ENCODE measurements around the gene CLPSL2. TPM values are rescaled to one million over a fixed set of nuclear protein-coding genes. Genes with fewer than 3 reads are reported as not detected.

The CLPSL2 gene
- total RNA-seq, 5 donors from 2014 or later (not counting 1 experiment from before 2014, with no cell fraction given), result not detected

DNA sequence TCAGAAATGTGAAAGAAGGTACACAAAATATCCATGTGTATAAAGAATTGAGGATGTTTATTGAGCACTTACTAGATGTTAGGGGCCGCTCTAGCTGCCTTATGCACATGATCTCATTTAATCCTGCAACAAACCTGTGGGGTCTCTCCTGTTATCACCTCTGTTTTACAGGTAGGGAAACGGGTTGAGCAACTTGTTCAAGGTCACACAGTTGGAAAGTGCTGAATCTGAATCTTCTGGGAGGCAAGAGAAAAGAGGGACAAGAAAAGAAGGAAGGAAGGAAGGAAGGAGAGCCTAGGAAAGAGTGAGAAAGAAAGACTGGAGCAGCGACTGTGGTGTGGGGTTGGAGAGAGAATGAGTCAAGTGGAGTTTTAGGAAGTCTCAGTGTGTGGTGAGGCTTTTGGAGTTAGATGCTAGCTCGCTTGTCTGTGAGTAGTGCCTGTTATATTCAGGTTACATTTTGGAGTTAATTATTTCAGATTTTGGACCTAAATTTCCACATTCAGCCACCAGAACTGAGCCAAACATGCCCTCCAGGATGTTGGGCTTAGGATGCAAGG is 12.1 kb downstream of the CLPSL2 start:
- ChIA-PET POLR2A (no interaction called here), CTCF (interaction anchor here in 1 of 2 donors (0.6 kb wide), 1 partner anchor 157 kb away, joined by 3 read pairs; no protein-coding TSS in a partner anchor)
- Histone ChIP-seq H3K4me1 (ENCODE audit: control insufficient read depth in 1 of 2, extremely low read depth in 1 of 2, insufficient read depth in 2 of 2, low read length in 2 of 2) (no peaks in the 10 kb centered on the region), H3K9me3 (no peaks in the 10 kb centered on the region), H3K27ac (ENCODE audit: low read length) (no peak overlapping the region), H3K27me3 (replicated peaks in 1 of 2; ENCODE audit: control insufficient read depth in 2 of 2, extremely low read depth in 1 of 2, insufficient read depth in 2 of 2, low read length in 1 of 2) (peaks cover 0 to 34% of the 10 kb centered on the region in 2 experiments), H3K4me3 (ENCODE audit: control insufficient read depth in 1 of 2, extremely low read depth in 1 of 2, low read length in 1 of 2) (no peak overlapping the region), H3K36me3 (ENCODE audit: control insufficient read depth in 2 of 2, extremely low read depth in 1 of 2, insufficient read depth in 1 of 2, low read length in 1 of 2) (no peaks in the 10 kb centered on the region)
- H3K27me3 Mint-ChIP-seq, result peaks cover 22 to 60% of the 10 kb centered on the region in 2 donors
- H3K4me3 Mint-ChIP-seq, result no peak overlapping the region
- H3K36me3 Mint-ChIP-seq, result no peaks in the 10 kb centered on the region
- DNase-seq (no peak), ATAC-seq (replicated peaks in 1 of 4) (no peak)
- no peak overlapping the region for H3K27ac Mint-ChIP-seq
- no peaks in the 10 kb centered on the region for H3K4me1 Mint-ChIP-seq
- WGBS (ENCODE audit: insufficient coverage), result 49% methylated on average over 2 of the region's 4 CpGs
- H3K9me3 Mint-ChIP-seq, result no peaks in the 10 kb centered on the region

DNA sequence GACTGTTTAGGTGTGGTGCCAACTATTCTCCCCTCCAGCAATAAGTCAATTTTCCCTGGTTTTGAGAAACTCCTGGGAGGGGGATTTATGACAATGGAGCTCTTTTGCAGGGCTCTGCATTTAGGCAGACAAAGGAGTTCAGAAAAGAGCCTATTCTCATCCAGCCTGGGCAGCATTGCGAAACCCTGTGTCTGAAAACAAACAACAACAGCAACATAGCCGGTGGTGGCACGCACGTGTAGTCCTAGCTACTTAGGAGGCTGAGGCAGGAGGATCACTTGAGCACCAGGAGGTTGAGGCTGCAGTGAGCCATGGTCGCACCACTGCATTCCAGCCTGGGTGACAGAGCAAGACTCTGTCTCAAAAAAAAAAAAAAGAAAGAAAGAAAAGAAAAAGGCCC is 14.3 kb downstream of the CLPSL2 start:
- POLR2A ChIA-PET, result no interaction called here
- ATAC-seq (replicated peaks in 1 of 4) (no peak), DNase-seq (no peak)
- H3K9me3 Mint-ChIP-seq, result no peaks in the 10 kb centered on the region
- peaks cover 22 to 45% of the 10 kb centered on the region in 2 donors for H3K27me3 Mint-ChIP-seq
- CTCF ChIA-PET, result interaction anchor here in 1 of 2 donors (0.7 kb wide), 1 partner anchor 14 kb away, joined by 3 read pairs; no protein-coding TSS in a partner anchor
- peaks cover 0 to 46% of the 10 kb centered on the region in 2 experiments for H3K27me3 ChIP-seq (replicated peaks in 1 of 2; ENCODE audit: control insufficient read depth in 2 of 2, extremely low read depth in 1 of 2, insufficient read depth in 2 of 2, low read length in 1 of 2)
- no peaks in the 10 kb centered on the region for H3K9me3 ChIP-seq
- no peak overlapping the region for H3K27ac Mint-ChIP-seq
- 78% methylated on average over 5 of the region's 5 CpGs for WGBS (ENCODE audit: insufficient coverage)
- no peaks in the 10 kb centered on the region for H3K36me3 Mint-ChIP-seq
- no peak overlapping the region for H3K4me3 ChIP-seq (ENCODE audit: control insufficient read depth in 1 of 2, extremely low read depth in 1 of 2, low read length in 1 of 2)
- H3K27ac ChIP-seq (ENCODE audit: low read length), result no peak overlapping the region
- H3K4me1 Mint-ChIP-seq, result no peaks in the 10 kb centered on the region
- H3K4me3 Mint-ChIP-seq, result no peak overlapping the region
- no peaks in the 10 kb centered on the region for H3K4me1 ChIP-seq (ENCODE audit: control insufficient read depth in 1 of 2, extremely low read depth in 1 of 2, insufficient read depth in 2 of 2, low read length in 2 of 2)
- H3K36me3 ChIP-seq (ENCODE audit: control insufficient read depth in 2 of 2, extremely low read depth in 1 of 2, insufficient read depth in 1 of 2, low read length in 1 of 2), result no peaks in the 10 kb centered on the region

GRCh38 chr6:35794536-35795452 is 18.4 kb downstream of the CLPSL2 start:
- CTCF ChIA-PET, result no interaction called here
- no peaks in the 10 kb centered on the region for H3K9me3 ChIP-seq
- 88% methylated on average over 14 of the region's 17 CpGs for WGBS (ENCODE audit: insufficient coverage)

GRCh38 chr6:35795453-35796071 is 19.2 kb downstream of the CLPSL2 start:
- peaks cover 0 to 35% of the 10 kb centered on the region in 2 experiments for H3K27me3 ChIP-seq (replicated peaks in 1 of 2; ENCODE audit: control insufficient read depth in 2 of 2, extremely low read depth in 1 of 2, insufficient read depth in 2 of 2, low read length in 1 of 2)
- ChIA-PET CTCF (no interaction called here), POLR2A (no interaction called here)
- DNase-seq, result no peak
- no peak for ATAC-seq (replicated peaks in 1 of 4)
- H3K4me3 Mint-ChIP-seq, result no peak overlapping the region
- H3K36me3 Mint-ChIP-seq, result no peaks in the 10 kb centered on the region
- no peaks in the 10 kb centered on the region for H3K9me3 Mint-ChIP-seq
- no peaks in the 10 kb centered on the region for H3K4me1 Mint-ChIP-seq
- WGBS (ENCODE audit: insufficient coverage), result 82% methylated on average over 10 of the region's 11 CpGs
- H3K4me1 ChIP-seq (ENCODE audit: control insufficient read depth in 1 of 2, extremely low read depth in 1 of 2, insufficient read depth in 2 of 2, low read length in 2 of 2), result no peaks in the 10 kb centered on the region
- H3K36me3 ChIP-seq (ENCODE audit: control insufficient read depth in 2 of 2, extremely low read depth in 1 of 2, insufficient read depth in 1 of 2, low read length in 1 of 2), result no peaks in the 10 kb centered on the region
- no peak overlapping the region for H3K27ac ChIP-seq (ENCODE audit: low read length)
- H3K27me3 Mint-ChIP-seq, result peaks cover 8 to 15% of the 10 kb centered on the region in 2 donors
- no peak overlapping the region for H3K27ac Mint-ChIP-seq
- H3K4me3 ChIP-seq (ENCODE audit: control insufficient read depth in 1 of 2, extremely low read depth in 1 of 2, low read length in 1 of 2), result no peak overlapping the region
- no peaks in the 10 kb centered on the region for H3K9me3 ChIP-seq

More at GRCh38 chr6:35794536-35795452, 18.4 kb downstream of the CLPSL2 start:
- Histone ChIP-seq H3K27ac (ENCODE audit: low read length) (no peak overlapping the region), H3K4me1 (ENCODE audit: control insufficient read depth in 1 of 2, extremely low read depth in 1 of 2, insufficient read depth in 2 of 2, low read length in 2 of 2) (no peaks in the 10 kb centered on the region), H3K27me3 (replicated peaks in 1 of 2; ENCODE audit: control insufficient read depth in 2 of 2, extremely low read depth in 1 of 2, insufficient read depth in 2 of 2, low read length in 1 of 2) (peaks cover 0 to 35% of the 10 kb centered on the region in 2 experiments), H3K4me3 (ENCODE audit: control insufficient read depth in 1 of 2, extremely low read depth in 1 of 2, low read length in 1 of 2) (no peak overlapping the region), H3K36me3 (ENCODE audit: control insufficient read depth in 2 of 2, extremely low read depth in 1 of 2, insufficient read depth in 1 of 2, low read length in 1 of 2) (no peaks in the 10 kb centered on the region)
- peaks cover 13 to 19% of the 10 kb centered on the region in 2 donors for H3K27me3 Mint-ChIP-seq
- no peaks in the 10 kb centered on the region for H3K4me1 Mint-ChIP-seq
- H3K9me3 Mint-ChIP-seq, result no peaks in the 10 kb centered on the region
- ATAC-seq (replicated peaks in 1 of 4), result no peak
- POLR2A ChIA-PET, result no interaction called here
- DNase-seq, result no peak
- H3K27ac Mint-ChIP-seq, result no peak overlapping the region
- H3K36me3 Mint-ChIP-seq, result no peaks in the 10 kb centered on the region
- H3K4me3 Mint-ChIP-seq, result no peak overlapping the region

DNA sequence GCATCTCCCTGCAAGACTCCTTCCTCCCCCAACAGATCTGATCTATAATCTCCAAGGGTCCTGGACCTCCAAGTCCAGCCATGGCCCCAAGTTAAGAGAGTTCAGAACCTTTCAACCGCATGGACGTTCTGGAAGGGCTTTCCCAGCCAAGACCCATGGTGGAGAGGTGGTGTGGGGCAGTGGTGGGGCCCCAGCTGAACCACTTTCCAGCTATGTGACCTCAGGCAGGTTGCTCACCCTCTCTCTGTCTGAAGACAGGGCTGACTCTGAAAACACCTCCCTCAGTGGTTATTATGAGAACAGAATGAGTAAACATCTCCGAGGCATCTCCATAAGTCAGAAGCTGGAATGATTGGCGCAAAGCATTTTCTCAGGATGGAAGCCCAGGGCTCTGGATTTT is 19.8 kb downstream of the CLPSL2 start:
- Mint-ChIP-seq H3K4me1 (no peaks in the 10 kb centered on the region), H3K36me3 (no peaks in the 10 kb centered on the region), H3K4me3 (no peak overlapping the region), H3K27ac (no peak overlapping the region), H3K27me3 (peaks cover 5 to 8% of the 10 kb centered on the region in 2 donors), H3K9me3 (no peaks in the 10 kb centered on the region)
- 63% methylated on average over 4 of the region's 4 CpGs for WGBS (ENCODE audit: insufficient coverage)
- DNase-seq (no peak), ATAC-seq (replicated peaks in 1 of 4) (no peak)
- Histone ChIP-seq H3K9me3 (no peaks in the 10 kb centered on the region), H3K4me1 (ENCODE audit: control insufficient read depth in 1 of 2, extremely low read depth in 1 of 2, insufficient read depth in 2 of 2, low read length in 2 of 2) (no peaks in the 10 kb centered on the region), H3K27me3 (replicated peaks in 1 of 2; ENCODE audit: control insufficient read depth in 2 of 2, extremely low read depth in 1 of 2, insufficient read depth in 2 of 2, low read length in 1 of 2) (peaks cover 0 to 32% of the 10 kb centered on the region in 2 experiments), H3K4me3 (ENCODE audit: control insufficient read depth in 1 of 2, extremely low read depth in 1 of 2, low read length in 1 of 2) (no peak overlapping the region), H3K36me3 (ENCODE audit: control insufficient read depth in 2 of 2, extremely low read depth in 1 of 2, insufficient read depth in 1 of 2, low read length in 1 of 2) (no peaks in the 10 kb centered on the region), H3K27ac (ENCODE audit: low read length) (no peak overlapping the region)
- ChIA-PET POLR2A (no interaction called here), CTCF (no interaction called here)

- H3K9me3 ChIP-seq, result no peaks in the 10 kb centered on the region
- H3K36me3 ChIP-seq (ENCODE audit: control insufficient read depth in 2 of 2, extremely low read depth in 1 of 2, insufficient read depth in 1 of 2, low read length in 1 of 2), result no peaks in the 10 kb centered on the region
- Mint-ChIP-seq H3K27ac (no peak overlapping the region), H3K4me3 (no peak overlapping the region), H3K36me3 (no peaks in the 10 kb centered on the region), H3K27me3 (peaks cover 5 to 8% of the 10 kb centered on the region in 2 donors), H3K4me1 (no peaks in the 10 kb centered on the region), H3K9me3 (no peaks in the 10 kb centered on the region)
- H3K27ac ChIP-seq (ENCODE audit: low read length), result no peak overlapping the region
- DNase-seq (no peak), ATAC-seq (replicated peaks in 1 of 4) (peak in 2 of 4 experiments; percentile 12 to 23)
- H3K4me3 ChIP-seq (ENCODE audit: control insufficient read depth in 1 of 2, extremely low read depth in 1 of 2, low read length in 1 of 2), result no peak overlapping the region
- WGBS (ENCODE audit: insufficient coverage), result 87% methylated on average over 7 of the region's 8 CpGs
- peaks cover 0 to 32% of the 10 kb centered on the region in 2 experiments for H3K27me3 ChIP-seq (replicated peaks in 1 of 2; ENCODE audit: control insufficient read depth in 2 of 2, extremely low read depth in 1 of 2, insufficient read depth in 2 of 2, low read length in 1 of 2)
- no peaks in the 10 kb centered on the region for H3K4me1 ChIP-seq (ENCODE audit: control insufficient read depth in 1 of 2, extremely low read depth in 1 of 2, insufficient read depth in 2 of 2, low read length in 2 of 2)
- ChIA-PET CTCF (no interaction called here), POLR2A (no interaction called here)
These were observed 21.6 kb downstream of the CLPSL2 start for GRCh38 chr6:35797837-35798526.

Data from T-cell (primary cell).